Right lobe of liver (tissue), 6 donors: ENCODE data around the gene BUD23. TPM values are rescaled to one million over a fixed set of nuclear protein-coding genes. Genes with fewer than 3 reads are reported as not detected.

ENCODE experiments used
- ATAC-seq, 4 donors: fragments of 200-7000 bp; cut with Tn5 transposase; one replicate each; pipeline ENCODE4 v1.9.1; 2020; ENCODE audit warnings: mild to moderate bottlenecking in 4 of 4, moderate library complexity in 4 of 4
- DNase-seq, 3 donors: peaks; one replicate each; pipeline ENCODE4 v3.0.0-alpha.2; 2020
- H3K27ac ChIP-seq, 3 donors: fragments of 200-600 bp; one replicate each; pipeline ENCODE4 v1.8.0; 2022
- H3K27me3 ChIP-seq, 2 donors: fragments of 200-600 bp; one replicate each; pipeline ENCODE4 v1.8.0; 2022
- H3K36me3 ChIP-seq, 4 donors: fragments of 200-600 bp; sonication (generic) in 1 of 4; one replicate each; pipeline versions ENCODE4 v1.5.1 to v1.8.0; 2017 to 2022; ENCODE audit warnings: control low read depth in 1 of 4
- H3K4me1 ChIP-seq, 4 donors: fragments of 200-600 bp; sonication (generic) in 1 of 4; one replicate each; pipeline versions ENCODE4 v1.5.1 to v1.8.0; 2017 to 2022; ENCODE audit warnings: control low read depth in 1 of 4
- H3K4me3 ChIP-seq, 3 donors: fragments of 200-600 bp; one replicate each; pipeline ENCODE4 v1.8.0; 2022
- H3K9me3 ChIP-seq, 4 donors: fragments of 200-600 bp; sonication (generic) in 1 of 4; one replicate each; pipeline versions ENCODE4 v1.5.1 to v1.8.0; 2017 to 2022; ENCODE audit warnings: control low read depth in 1 of 4
- CTCF ChIP-seq, 4 donors: fragments of 200-600 bp in 3 of 4; fragments of 450-650 bp in 1 of 4; IDR thresholded peaks; one replicate each; pipeline versions ENCODE4 v1.5.1 to v1.8.0; 2016 to 2022; ENCODE audit warnings: antibody characterized with exemption in 4 of 4, mild to moderate bottlenecking in 2 of 4
- POLR2A ChIP-seq: fragments of 450-650 bp; IDR thresholded peaks from one replicate; pipeline ENCODE4 v1.6.1; 2017; ENCODE audit warnings: antibody characterized with exemption, mild to moderate bottlenecking
- WGBS: methylation state at CpG from one replicate; pipeline ENCODE4 v1.1.6; 2018; ENCODE audit warnings: low coverage, low lambda C conversion rate; ENCODE audit not compliant: insufficient coverage; ENCODE audit errors: missing lambda C conversion rate; 5-methylcytosine and 5-hydroxymethylcytosine counted together
- intact Hi-C, 2 donors: fragments of 100-400 bp; cut with DNase I; formaldehyde crosslinking; loops; one replicate each; pipeline versions ENCODE4 v1.11.2 to v1.14.1; 2022
- long read RNA-seq: library from polyadenylated mRNA; unstranded; transcript quantifications from one replicate; pipeline ENCODE4 v2.0.0, GENCODE V29; 2019
- total RNA-seq, 6 experiments: library from RNA; depleted of rRNA in 2 of 6; stranded (reverse); fragments of >200 nt in 2 of 6; fragmentation: NEBNext Ultra II Directional in 3 of 6; extraction: Animal tissue kit (Norgen Biotek cat#: 25700) in 3 of 6; gene quantifications; one replicate each; pipeline versions ENCODE4 v1.1.0 to v1.2.4, GENCODE V29; 2016 to 2023
- donor health status: DM: no; HTN: yes; CAD: no.
- donor health status: DM: no; HTN: no; CAD: no.
- donor health status: DM: no; HTN: no; CAD: no.
- donor health status: DM: no; HTN: yes; CAD: no.
- donor health status: DM: no; HTN: yes; CAD: no.

Gene BUD23, protein sequence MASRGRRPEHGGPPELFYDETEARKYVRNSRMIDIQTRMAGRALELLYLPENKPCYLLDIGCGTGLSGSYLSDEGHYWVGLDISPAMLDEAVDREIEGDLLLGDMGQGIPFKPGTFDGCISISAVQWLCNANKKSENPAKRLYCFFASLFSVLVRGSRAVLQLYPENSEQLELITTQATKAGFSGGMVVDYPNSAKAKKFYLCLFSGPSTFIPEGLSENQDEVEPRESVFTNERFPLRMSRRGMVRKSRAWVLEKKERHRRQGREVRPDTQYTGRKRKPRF
- total RNA-seq, result 10 to 100 TPM; 24.1 to 35.0 (median 29.2) TPM
- long read RNA-seq, transcript BUD23-201 (12 exons, 1,230 nt), result major isoform, 7 of 10 reads
- long read RNA-seq, partial matches to known transcripts, result 1 of 10 reads
- long read RNA-seq, other reads (novel, unspliced or antisense), result 2 of 10 reads

DNA sequence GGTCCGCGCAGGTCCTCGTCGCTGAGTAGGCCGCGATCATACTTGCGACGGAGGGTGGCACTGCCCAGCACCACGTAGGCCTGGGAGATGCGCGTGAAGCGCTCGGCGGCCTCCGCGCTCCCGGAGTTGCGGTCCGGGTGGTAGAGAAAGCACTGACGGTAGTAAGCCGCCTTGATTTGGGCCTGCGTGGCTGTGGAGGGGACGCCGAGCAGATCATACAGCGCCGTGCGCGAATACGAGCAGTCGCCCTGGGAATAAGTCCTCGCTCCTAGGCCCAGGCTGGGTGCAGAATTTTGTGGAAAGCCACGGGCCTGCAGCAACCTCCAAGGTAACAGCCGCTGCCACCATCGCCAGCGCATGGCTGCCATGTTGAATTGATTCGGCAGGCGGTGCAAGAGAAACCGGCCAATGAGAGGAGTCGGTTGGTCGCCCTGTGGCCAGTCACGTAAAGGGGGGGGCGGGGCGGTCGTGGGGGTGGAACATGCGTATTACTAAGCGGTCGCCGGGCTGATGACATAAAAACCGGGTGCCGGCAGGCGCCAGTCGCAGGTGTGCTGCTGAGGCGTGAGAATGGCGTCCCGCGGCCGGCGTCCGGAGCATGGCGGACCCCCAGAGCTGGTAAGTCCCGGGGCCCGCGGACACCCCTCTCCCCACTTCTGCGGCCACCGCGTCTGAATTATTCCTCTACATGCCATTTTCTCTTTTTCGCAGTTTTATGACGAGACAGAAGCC, at the start of gene BUD23, which contains the start of gene DNAJC30:
TSS of gene BUD23 (plus strand) at position 542 of the 732 bp plus-strand sequence. CDS start at position 571, 29 bp downstream.
TSS of gene DNAJC30 (minus strand) at position 398 of the 732 bp plus-strand sequence. CDS start at position 368, 30 bp downstream.
- DNase-seq (peak; percentile 96 to 98 (median 97)), ATAC-seq (peak; percentile 98 to 99 (median 98))
- no peaks in the 10 kb centered on the region for H3K27me3 ChIP-seq
- H3K4me1 ChIP-seq, result peaks cover 0 to 29% (median 12%) of the 10 kb centered on the region in 4 donors
- H3K36me3 ChIP-seq, result peaks cover 0 to 9% (median 2%) of the 10 kb centered on the region in 4 donors
- H3K4me3 ChIP-seq, result peak within 1 kb of the TSS; percentile 71 to 99 (median 74)
- peak in 2 of 4 donors; percentile 10 to 18 for TF ChIP-seq CTCF (IDR thresholded peaks at IDR 0.05)
- peak; percentile 74 for TF ChIP-seq POLR2A
- intact Hi-C loops, result no loop called here
- H3K27ac ChIP-seq, result peak within 1 kb of the TSS; percentile 31 to 73 (median 34)
- WGBS, result 0% methylated on average over 25 of the region's 68 CpGs
- no peaks in the 10 kb centered on the region for H3K9me3 ChIP-seq

- DNase-seq (no peak), ATAC-seq (peak in 1 of 4 donors; percentile 25)
- Histone ChIP-seq H3K36me3 (no peaks in the 10 kb centered on the region), H3K27ac (no peak overlapping the region), H3K4me3 (no peak overlapping the region), H3K4me1 (peaks cover 0 to 11% (median 5%) of the 10 kb centered on the region in 4 donors), H3K27me3 (no peaks in the 10 kb centered on the region), H3K9me3 (no peaks in the 10 kb centered on the region)
- TF ChIP-seq POLR2A, result no peak
- intact Hi-C loops, result no loop called here
- 64% methylated on average over 8 of the region's 8 CpGs for WGBS
These were observed 49.6 kb upstream of the BUD23 start for GRCh38 chr7:73633844-73634243.

- WGBS, result 87% methylated on average over 6 of the region's 8 CpGs
- Histone ChIP-seq H3K36me3 (no peaks in the 10 kb centered on the region), H3K27me3 (no peaks in the 10 kb centered on the region), H3K4me3 (no peak overlapping the region), H3K27ac (no peak overlapping the region), H3K4me1 (peaks cover 0 to 11% (median 5%) of the 10 kb centered on the region in 4 donors), H3K9me3 (no peaks in the 10 kb centered on the region)
- no peak for TF ChIP-seq POLR2A
- TF ChIP-seq CTCF (IDR thresholded peaks at IDR 0.05), result no peak
- DNase-seq (no peak), ATAC-seq (no peak)
- intact Hi-C loops, result no loop called here
These were observed 47.8 kb upstream of the BUD23 start for GRCh38 chr7:73635428-73636200.

- ATAC-seq (no peak), DNase-seq (no peak)
- no peaks in the 10 kb centered on the region for H3K27me3 ChIP-seq
- no peaks in the 10 kb centered on the region for H3K9me3 ChIP-seq
- no peaks in the 10 kb centered on the region for H3K36me3 ChIP-seq
- intact Hi-C loops, result no loop called here
- TF ChIP-seq POLR2A (no peak), CTCF (IDR thresholded peaks at IDR 0.05) (no peak)
- H3K4me3 ChIP-seq, result no peak overlapping the region
- H3K27ac ChIP-seq, result no peak overlapping the region
- WGBS, result 36% methylated on average over 3 of the region's 3 CpGs
- H3K4me1 ChIP-seq, result peaks cover 0 to 3% (median under 1%) of the 10 kb centered on the region in 4 donors
These were observed 44.5 kb upstream of the BUD23 start for GRCh38 chr7:73638911-73639310.
